Breast epithelium (tissue), 4 donors: ENCODE measurements around the gene LSM14B. TPM values are rescaled to one million over a fixed set of nuclear protein-coding genes. Genes with fewer than 3 reads are reported as not detected.

Experiments
- DNase-seq, 2 donors: peaks; one replicate each; pipeline ENCODE4 v3.0.0-alpha.2; 2019; ENCODE audit warnings: low spot score in 2 of 2
- H3K27ac ChIP-seq, 2 donors: fragments of 200-600 bp; sonication (generic) in 1 of 2; one replicate each; pipeline ENCODE4 v1.5.1; 2016 to 2019; ENCODE audit warnings: mild to moderate bottlenecking in 1 of 2
- H3K27me3 ChIP-seq, 2 donors: fragments of 200-600 bp; sonication (generic) in 1 of 2; one replicate each; pipeline versions ENCODE4 v1.5.1 to v1.6.0; 2017 to 2019; ENCODE audit warnings: control low read depth in 1 of 2, mild to moderate bottlenecking in 1 of 2
- H3K36me3 ChIP-seq: fragments of 200-600 bp; one replicate; pipeline ENCODE4 v1.5.1; 2019
- H3K4me1 ChIP-seq, 2 donors: fragments of 200-600 bp; sonication (generic); one replicate each; pipeline ENCODE4 v1.5.1; 2016 to 2019; ENCODE audit warnings: control low read depth in 1 of 2
- H3K4me3 ChIP-seq, 3 donors: fragments of 200-600 bp; sonication (generic); 1 replicate in 2 of 3; 2 replicates in 1 of 3; pipeline ENCODE4 v1.5.1; 2016 to 2019; ENCODE audit warnings: mild to moderate bottlenecking in 3 of 3, moderate library complexity in 2 of 3
- H3K9me3 ChIP-seq, 2 donors: fragments of 200-600 bp; sonication (generic) in 1 of 2; one replicate each; pipeline ENCODE4 v1.5.1; 2016 to 2019; ENCODE audit warnings: control low read depth in 1 of 2
- CTCF ChIP-seq, 3 donors: fragments of 450-650 bp; IDR thresholded peaks; one replicate each; pipeline ENCODE4 v1.5.1; 2016 to 2017; ENCODE audit warnings: antibody characterized with exemption in 3 of 3, mild to moderate bottlenecking in 3 of 3, moderate library complexity in 3 of 3
- POLR2A ChIP-seq: fragments of 450-650 bp; IDR thresholded peaks from one replicate; pipeline ENCODE4 v1.6.1; 2016; ENCODE audit warnings: antibody characterized with exemption, mild to moderate bottlenecking, moderate library complexity
- POLR2AphosphoS5 ChIP-seq, 3 donors: sonication (generic); formaldehyde crosslinking; IDR thresholded peaks; one replicate each; pipeline ENCODE4 v1.6.1; 2017; ENCODE audit warnings: antibody characterized with exemption in 3 of 3
- intact Hi-C: fragments of 100-400 bp; cut with DNase I; formaldehyde crosslinking; loops from one replicate; pipeline ENCODE4 v1.15.1; 2023; ENCODE audit warnings: low total_unique reads
- total RNA-seq, 3 donors: library from RNA; depleted of rRNA; stranded (reverse); fragments of >200 nt; gene quantifications; one replicate each; pipeline ENCODE4 v1.1.0, GENCODE V29; 2016

LSM14B gene
- total RNA-seq, result 10 to 100 TPM; 20.6 to 26.5 (median 25.6) TPM

- TF ChIP-seq POLR2AphosphoS5 (IDR thresholded peaks at IDR 0.05) (no peak), CTCF (IDR thresholded peaks at IDR 0.05) (peak in 1 of 3 donors; percentile 12), POLR2A (no peak)
- Histone ChIP-seq H3K4me3 (peak within 1 kb of the TSS; percentile 89 to 96 (median 91)), H3K36me3 (no peaks in the 10 kb centered on the region), H3K27me3 (peaks cover 0 to 20% of the 10 kb centered on the region in 2 donors), H3K4me1 (peaks cover 3 to 12% of the 10 kb centered on the region in 2 donors), H3K27ac (peak within 1 kb of the TSS; percentile 97 to 98), H3K9me3 (no peaks in the 10 kb centered on the region)
- DNase-seq, result peak; percentile 95 to 97
- intact Hi-C loops, result loop anchor here (1.0 kb wide), 1 partner anchor 63 kb away; no protein-coding TSS in a partner anchor
Observed at GRCh38 chr20:62121776-62122653, at the start of gene LSM14B. Gene LSM14B (plus strand): TSS chr20:62122475. CDS start chr20:62122667, 192 bp downstream.

- H3K27ac ChIP-seq, result no peak overlapping the region
- H3K4me3 ChIP-seq, result no peak overlapping the region
- no peaks in the 10 kb centered on the region for H3K27me3 ChIP-seq
- intact Hi-C loops, result no loop called here
- no peaks in the 10 kb centered on the region for H3K36me3 ChIP-seq
- H3K9me3 ChIP-seq, result peaks cover 8 to 22% of the 10 kb centered on the region in 2 donors
- H3K4me1 ChIP-seq, result peaks cover 0 to under 1% of the 10 kb centered on the region in 2 donors
- no peak for DNase-seq
- no peak for TF ChIP-seq POLR2AphosphoS5 (IDR thresholded peaks at IDR 0.05)
- TF ChIP-seq POLR2A, result no peak
- no peak for TF ChIP-seq CTCF (IDR thresholded peaks at IDR 0.05)
Observed at GRCh38 chr20:62073323-62073722, 49.0 kb upstream of the LSM14B start.

- no peak for DNase-seq
- Histone ChIP-seq H3K27ac (no peak overlapping the region), H3K36me3 (no peaks in the 10 kb centered on the region), H3K27me3 (no peaks in the 10 kb centered on the region), H3K9me3 (peaks cover 8 to 13% of the 10 kb centered on the region in 2 donors), H3K4me3 (no peak overlapping the region), H3K4me1 (no peaks in the 10 kb centered on the region)
- TF ChIP-seq CTCF (IDR thresholded peaks at IDR 0.05) (no peak), POLR2A (no peak), POLR2AphosphoS5 (IDR thresholded peaks at IDR 0.05) (no peak)
- intact Hi-C loops, result no loop called here
Observed at GRCh38 chr20:62079166-62079565, 43.1 kb upstream of the LSM14B start.

GRCh38 chr20:62080249-62080990 lies 41.9 kb upstream of the LSM14B start:
- intact Hi-C loops, result no loop called here
- Histone ChIP-seq H3K4me3 (no peak overlapping the region), H3K9me3 (peaks cover 8% of the 10 kb centered on the region in 2 donors), H3K36me3 (no peaks in the 10 kb centered on the region), H3K4me1 (no peaks in the 10 kb centered on the region), H3K27me3 (no peaks in the 10 kb centered on the region), H3K27ac (no peak overlapping the region)
- DNase-seq, result no peak
- TF ChIP-seq POLR2AphosphoS5 (IDR thresholded peaks at IDR 0.05), result no peak
- TF ChIP-seq POLR2A, result no peak
- TF ChIP-seq CTCF (IDR thresholded peaks at IDR 0.05), result no peak
